ENCODE data around the gene SLC9A3.

- TF ChIP-seq POLR2A (IDR thresholded peaks at IDR 0.05) (no peak), CTCF (IDR thresholded peaks at IDR 0.05) (no peak)
These were observed 22.4 kb downstream of the SLC9A3 start for GRCh38 chr5:501831-502184.
